DND-41 (cell line): ENCODE data around the gene OR11H6.

Source experiments
- CTCF ChIP-seq: IDR thresholded peaks from 2 replicates; pipeline ENCODE4 v1.5.1; 2012; ENCODE audit warnings: borderline replicate concordance, low read length, moderate library complexity, mild to moderate bottlenecking; ENCODE audit not compliant: poor library complexity, severe bottlenecking; ENCODE audit errors: extremely low read depth
- EZH2 ChIP-seq: IDR thresholded peaks from 3 replicates; pipeline ENCODE4 v1.6.1; 2012; ENCODE audit warnings: borderline replicate concordance, low read depth, mild to moderate bottlenecking, moderate library complexity, low read length, inconsistent platforms; ENCODE audit not compliant: severe bottlenecking

DNA sequence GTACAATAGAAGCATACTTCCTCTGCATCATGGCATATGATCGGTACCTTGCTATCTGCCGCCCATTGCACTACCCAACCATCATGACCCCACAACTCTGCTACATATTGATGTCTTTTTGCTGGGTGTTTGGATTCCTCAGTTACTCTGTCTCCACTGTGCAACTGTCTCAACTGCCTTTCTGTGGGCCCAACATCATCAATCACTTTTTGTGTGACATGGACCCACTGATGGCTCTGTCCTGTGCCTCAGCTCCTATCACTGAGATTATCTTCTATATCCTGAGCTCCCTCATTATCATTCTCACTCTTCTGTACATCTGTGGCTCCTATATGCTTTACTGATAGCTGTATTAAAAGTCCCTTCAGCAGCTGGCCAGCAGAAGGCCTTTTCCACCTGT is 13.9 kb upstream of the OR11H6 start:
- TF ChIP-seq CTCF: no peak
- no peak for TF ChIP-seq EZH2
